ENCODE results near the gene LCE4A.
"Not testable (repeated sequence)": the region's sequence is repeated elsewhere in the genome, so short reads cannot be mapped to it uniquely, and the experiment has no call there.

Gene LCE4A

GRCh38 chr1:152707860-152708259 lies at the start of gene LCE4A:
TSS of gene LCE4A (plus strand) at chr1:152708160. CDS start at chr1:152709076, 916 bp downstream.
- DNase-seq, result no peak

- no peak for DNase-seq
Observed at GRCh38 chr1:152658649-152659048, 49.3 kb upstream of the LCE4A start.

- DNase-seq, result no peak
Observed at GRCh38 chr1:152663098-152663497, 44.9 kb upstream of the LCE4A start, which contains the start of gene LCE2D. TSS of gene LCE2D (plus strand) at chr1:152663380. CDS start at chr1:152664106, 726 bp downstream.

GRCh38 chr1:152666171-152666570 lies 41.8 kb upstream of the LCE4A start:
- DNase-seq, result not testable (repeated sequence)

GRCh38 chr1:152667648-152668047 lies 40.3 kb upstream of the LCE4A start:
- DNase-seq, result no peak

- DNase-seq, result no peak
Observed at GRCh38 chr1:152673016-152673415, 34.9 kb upstream of the LCE4A start.

GRCh38 chr1:152674983-152675382 lies 33.0 kb upstream of the LCE4A start, which contains the start of gene LCE2C:
TSS of gene LCE2C (plus strand) at chr1:152675279. CDS start at chr1:152676016, 737 bp downstream.
- DNase-seq, result not testable (repeated sequence)

GRCh38 chr1:152679459-152679858 lies 28.5 kb upstream of the LCE4A start:
- DNase-seq, result peak; percentile 37

GRCh38 chr1:152681616-152682015 lies 26.3 kb upstream of the LCE4A start:
- no peak for DNase-seq

GRCh38 chr1:152683846-152684245 lies 24.1 kb upstream of the LCE4A start:
- DNase-seq, result no peak

- not testable (repeated sequence) for DNase-seq
Observed at GRCh38 chr1:152685823-152686222, 22.1 kb upstream of the LCE4A start, which contains the start of gene LCE2B. TSS of gene LCE2B (plus strand) at chr1:152686123. CDS start at chr1:152686844, 721 bp downstream.

- DNase-seq, result no peak
Observed at GRCh38 chr1:152697701-152698600, 10.0 kb upstream of the LCE4A start, which contains the start of gene LCE2A. TSS of gene LCE2A (plus strand) at chr1:152698345. CDS start at chr1:152698902, 557 bp downstream.

- no peak for DNase-seq
Observed at GRCh38 chr1:152699746-152700145, 8.2 kb upstream of the LCE4A start.

GRCh38 chr1:152718238-152718637 lies 10.3 kb downstream of the LCE4A start:
- DNase-seq, result no peak

- DNase-seq, result no peak
Observed at GRCh38 chr1:152725261-152725660, 17.3 kb downstream of the LCE4A start.

- DNase-seq, result no peak
Observed at GRCh38 chr1:152728986-152729385, 21.0 kb downstream of the LCE4A start.

- no peak for DNase-seq
Observed at GRCh38 chr1:152735648-152736047, 27.7 kb downstream of the LCE4A start.

- no peak for DNase-seq
Observed at GRCh38 chr1:152737997-152738396, 30.0 kb downstream of the LCE4A start.

- no peak for DNase-seq
Observed at GRCh38 chr1:152739841-152740240, 31.9 kb downstream of the LCE4A start.

- DNase-seq, result no peak
Observed at GRCh38 chr1:152741656-152742055, 33.7 kb downstream of the LCE4A start.

- no peak for DNase-seq
Observed at GRCh38 chr1:152743371-152744145, 35.6 kb downstream of the LCE4A start.

GRCh38 chr1:152745289-152745704 lies 37.3 kb downstream of the LCE4A start:
- DNase-seq, result no peak

GRCh38 chr1:152745765-152746444 lies 37.9 kb downstream of the LCE4A start:
- no peak for DNase-seq

Measured in right hindlimb (tissue), 1 donor.